ENCODE results near the gene SORD. TPM values are rescaled to one million over a fixed set of nuclear protein-coding genes. Genes with fewer than 3 reads are reported as not detected.

The SORD gene
- total RNA-seq, 4 donors from 2014 or later, result 24.4 to 78.6 (median 48.7) TPM

DNA sequence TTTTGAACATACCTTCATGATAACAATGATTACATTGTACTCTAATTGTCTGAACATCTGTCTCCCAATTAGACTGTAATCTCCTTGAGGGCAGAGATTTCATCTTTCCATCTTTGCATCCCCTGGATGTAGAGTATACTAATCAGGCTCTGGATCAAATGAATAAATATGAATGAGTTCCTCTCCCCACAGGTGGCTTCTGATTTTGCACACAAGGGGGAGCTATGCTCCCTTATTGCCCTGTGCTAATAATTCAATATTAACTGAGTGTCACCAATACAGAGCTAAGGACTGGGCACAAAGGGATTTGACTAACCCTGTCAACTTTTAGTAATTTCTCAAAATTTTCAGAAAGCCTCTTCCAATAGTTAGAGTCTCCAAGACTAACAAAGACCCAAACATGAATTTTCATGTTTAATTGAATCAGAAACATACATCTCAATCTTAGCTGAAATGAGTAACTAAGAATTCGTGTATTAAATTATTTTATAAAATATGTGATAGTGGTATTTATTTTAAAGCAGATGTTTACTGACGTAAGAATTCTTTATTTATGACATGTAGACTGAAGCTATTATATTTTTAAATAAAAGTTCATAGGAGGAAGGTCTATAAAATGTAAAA lies 103.7 kb downstream of the SORD start:
- Histone ChIP-seq H3K27ac (no peak overlapping the region), H3K4me3 (no peak overlapping the region), H3K4me1 (peaks cover 23% of the 10 kb centered on the region), H3K27me3 (peaks cover 8% of the 10 kb centered on the region), H3K36me3 (no peaks in the 10 kb centered on the region), H3K9me3 (no peaks in the 10 kb centered on the region)
- DNase-seq (ENCODE audit: low spot score in 2 of 2), result no peak
- no peak for TF ChIP-seq POLR2AphosphoS5 (IDR thresholded peaks at IDR 0.05)
- TF ChIP-seq, protein P1, sequence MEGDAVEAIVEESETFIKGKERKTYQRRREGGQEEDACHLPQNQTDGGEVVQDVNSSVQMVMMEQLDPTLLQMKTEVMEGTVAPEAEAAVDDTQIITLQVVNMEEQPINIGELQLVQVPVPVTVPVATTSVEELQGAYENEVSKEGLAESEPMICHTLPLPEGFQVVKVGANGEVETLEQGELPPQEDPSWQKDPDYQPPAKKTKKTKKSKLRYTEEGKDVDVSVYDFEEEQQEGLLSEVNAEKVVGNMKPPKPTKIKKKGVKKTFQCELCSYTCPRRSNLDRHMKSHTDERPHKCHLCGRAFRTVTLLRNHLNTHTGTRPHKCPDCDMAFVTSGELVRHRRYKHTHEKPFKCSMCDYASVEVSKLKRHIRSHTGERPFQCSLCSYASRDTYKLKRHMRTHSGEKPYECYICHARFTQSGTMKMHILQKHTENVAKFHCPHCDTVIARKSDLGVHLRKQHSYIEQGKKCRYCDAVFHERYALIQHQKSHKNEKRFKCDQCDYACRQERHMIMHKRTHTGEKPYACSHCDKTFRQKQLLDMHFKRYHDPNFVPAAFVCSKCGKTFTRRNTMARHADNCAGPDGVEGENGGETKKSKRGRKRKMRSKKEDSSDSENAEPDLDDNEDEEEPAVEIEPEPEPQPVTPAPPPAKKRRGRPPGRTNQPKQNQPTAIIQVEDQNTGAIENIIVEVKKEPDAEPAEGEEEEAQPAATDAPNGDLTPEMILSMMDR (IDR thresholded peaks at IDR 0.05), result peak; percentile 42 to 65
- 85% methylated on average over 2 of the region's 2 CpGs for WGBS

Other genes starting within 250 kb of the SORD start
- not detected for gene TERB2, start 66.5 kb upstream of the SORD start, total RNA-seq
- gene DUOX2, start 91.0 kb downstream of the SORD start, total RNA-seq, result 10 to 100 TPM in 2 of 4 donors, 1 to 10 TPM in 2; 2.3 to 32.6 (median 6.9) TPM
- gene DUOXA2, start 91.1 kb downstream of the SORD start, total RNA-seq, result not detected
- gene DUOXA1, start 106.7 kb downstream of the SORD start, total RNA-seq, result 100 to 1,000 TPM in 1 of 4 donors, 10 to 100 TPM in 3; 65.6 to 178 (median 89.6) TPM
- gene DUOX1, start 106.8 kb downstream of the SORD start, total RNA-seq, result 100 to 1,000 TPM in 3 of 4 donors, 10 to 100 TPM in 1; 87.2 to 246 (median 165) TPM
- gene SHF, start 164.8 kb downstream of the SORD start, total RNA-seq, result 10 to 100 TPM in 2 of 4 donors, 1 to 10 TPM in 2; 5.4 to 11.9 (median 8.6) TPM
- gene SLC28A2, start 229.0 kb downstream of the SORD start, total RNA-seq, result not detected

All from suprapubic skin (tissue), 4 donors.